HepG2 (cell line): ENCODE data around the gene GNMT. TPM values are rescaled to one million over a fixed set of nuclear protein-coding genes. Genes with fewer than 3 reads are reported as not detected.

Experiments used
- ATAC-seq: fragments of 200-7000 bp; cut with Tn5 transposase; 3 replicates; pipeline ENCODE4 v1.9.1; 2020; ENCODE audit warnings: mild to moderate bottlenecking, moderate library complexity
- BruUV-seq: library from RNA; stranded (reverse); fragments of 400-500 nt; replicated peaks from 2 replicates; lab custom pipeline; 2021; lab: Mats Ljungman, UMichigan
- CTCF ChIA-PET: fragments of 300-600 bp; formaldehyde crosslinking; extraction: SDS; loops from one replicate; lab custom pipeline; 2021; ENCODE audit warnings: low total read pairs, inconsistent platforms, low intra/inter-chr PET ratio; lab: Yijun Ruan, JAX
- POLR2A ChIA-PET: fragments of 350-600 bp; sonication (Branson Sonifier 250); formaldehyde crosslinking; loops from one replicate; lab custom pipeline; 2020; ENCODE audit warnings: antibody characterized with exemption, inconsistent platforms; lab: Yijun Ruan, JAX
- DNase-seq: peaks from one replicate; pipeline ENCODE4 v3.0.0-alpha.2; 2015; ENCODE audit warnings: low spot score
- FAIRE-seq: peaks from 3 replicates; lab custom pipeline; 2011; peaks lifted over from hg19 to GRCh38; lab: Jason Lieb, UNC
- H2AFZ ChIP-seq: one replicate; pipeline ENCODE4 v1.6.1; 2011; ENCODE audit warnings: low read length, inconsistent platforms
- H3K27ac ChIP-seq: fragments of 300-600 bp; 3 replicates; pipeline ENCODE4 v1.8.0; 2011; ENCODE audit warnings: mixed run types, mild to moderate bottlenecking, mixed read lengths, low read length, inconsistent platforms; ENCODE audit not compliant: insufficient read depth; ENCODE audit errors: extremely low read length
- H3K27me3 ChIP-seq, 2 experiments: fragments of 200-600 bp in 1 of 2; 2 replicates in 1 of 2; 3 replicates in 1 of 2; pipeline versions ENCODE4 v1.6.0 to v1.8.0; 2011; ENCODE audit warnings: low read length in 2 of 2, mild to moderate bottlenecking in 2 of 2, moderate library complexity in 2 of 2, inconsistent platforms in 1 of 2; ENCODE audit not compliant: insufficient read depth in 2 of 2, control insufficient read depth in 1 of 2
- H3K36me3 ChIP-seq, 2 experiments: fragments of 200-600 bp in 1 of 2; replicated peaks in 1 of 2; 2 replicates in 1 of 2; 3 replicates in 1 of 2; pipeline versions ENCODE4 v1.5.1 to v1.8.0; 2011; ENCODE audit warnings: low read length in 2 of 2, inconsistent platforms in 1 of 2; ENCODE audit not compliant: insufficient read depth in 2 of 2, control insufficient read depth in 1 of 2
- H3K4me1 ChIP-seq: 2 replicates; pipeline ENCODE4 v1.5.1; 2012; ENCODE audit warnings: low read length, inconsistent platforms; ENCODE audit not compliant: insufficient read depth
- H3K4me2 ChIP-seq: 2 replicates; pipeline ENCODE4 v1.6.0; 2011; ENCODE audit warnings: low read depth, low read length, inconsistent platforms
- H3K4me3 ChIP-seq, 3 experiments: fragments of 200-600 bp in 1 of 3; sonication (generic), shearing (Covaris generic) in 1 of 3; replicated peaks in 1 of 3; 2 replicates each; pipeline ENCODE4 v1.5.1; 2011 to 2016; ENCODE audit warnings: low read length in 3 of 3, inconsistent platforms in 2 of 3, low read depth in 2 of 3, mild to moderate bottlenecking in 2 of 3, control low read depth in 1 of 3, mixed read lengths in 1 of 3; ENCODE audit not compliant: insufficient read depth in 1 of 3
- H3K79me2 ChIP-seq: one replicate; pipeline ENCODE4 v1.6.1; 2011; ENCODE audit warnings: low read length, inconsistent platforms; ENCODE audit not compliant: insufficient read depth
- H3K9ac ChIP-seq: 2 replicates; pipeline ENCODE4 v1.6.0; 2011; ENCODE audit warnings: mild to moderate bottlenecking, low read depth, low read length, inconsistent platforms; ENCODE audit not compliant: insufficient read depth
- H3K9me3 ChIP-seq: 2 replicates; pipeline ENCODE4 v1.5.1; 2012; ENCODE audit warnings: mild to moderate bottlenecking, low read length
- H4K20me1 ChIP-seq: 2 replicates; pipeline ENCODE4 v1.6.0; 2011; ENCODE audit warnings: inconsistent platforms, mild to moderate bottlenecking, low read length, moderate library complexity; ENCODE audit not compliant: insufficient read depth
- ATF7 ChIP-seq, 2 experiments: fragments of 450-650 bp in 1 of 2; sonication (generic) in 1 of 2; formaldehyde crosslinking in 1 of 2; IDR thresholded peaks; 2 replicates each; pipeline versions ENCODE4 v1.4.0 to v1.6.1; 2016 to 2020; ENCODE audit warnings: antibody characterized with exemption in 1 of 2, mild to moderate bottlenecking in 1 of 2, missing genetic modification reagents in 1 of 2
- FOXO4 ChIP-seq: sonication (generic); formaldehyde crosslinking; conservative IDR thresholded peaks from 2 replicates; pipeline ENCODE4 v1.8.1; 2023; ENCODE audit warnings: missing genetic modification reagents
- HNF4G ChIP-seq, 2 experiments: sonication (generic) in 1 of 2; formaldehyde crosslinking in 1 of 2; IDR thresholded peaks; 2 replicates each; pipeline versions ENCODE4 v1.4.0 to v1.6.1; 2011 to 2020; ENCODE audit warnings: borderline replicate concordance in 2 of 2, low read depth in 2 of 2, mild to moderate bottlenecking in 2 of 2, low read length in 1 of 2, missing genetic modification reagents in 1 of 2, moderate library complexity in 1 of 2
- HNRNPK ChIP-seq: fragments of 200-400 bp; formaldehyde crosslinking; IDR thresholded peaks from 2 replicates; pipeline ENCODE4 v1.6.1; 2018; ENCODE audit warnings: low read length, low read depth, moderate library complexity, mild to moderate bottlenecking; ENCODE audit not compliant: poor library complexity, severe bottlenecking
- MED1 ChIP-seq: sonication (generic); formaldehyde crosslinking; IDR thresholded peaks from 2 replicates; pipeline ENCODE4 v1.4.0; 2020; ENCODE audit warnings: missing genetic modification reagents
- PAWR ChIP-seq: sonication (generic); formaldehyde crosslinking; IDR thresholded peaks from 2 replicates; pipeline ENCODE4 v1.4.0; 2020; ENCODE audit warnings: missing genetic modification reagents, mild to moderate bottlenecking, borderline replicate concordance
- PCBP1 ChIP-seq: fragments of 200-400 bp; formaldehyde crosslinking; IDR thresholded peaks from 2 replicates; pipeline ENCODE4 v1.6.1; 2017; ENCODE audit warnings: mild to moderate bottlenecking, low read depth, low read length, borderline replicate concordance
- SIX4 ChIP-seq: sonication (generic); formaldehyde crosslinking; IDR thresholded peaks from 2 replicates; pipeline ENCODE4 v1.4.0; 2020; ENCODE audit warnings: missing genetic modification reagents
- TRAFD1 ChIP-seq: sonication (generic); formaldehyde crosslinking; IDR thresholded peaks from 2 replicates; pipeline ENCODE4 v1.5.1; 2020; ENCODE audit warnings: missing genetic modification reagents, mild to moderate bottlenecking, borderline replicate concordance
- ZBTB1 ChIP-seq: sonication (generic); formaldehyde crosslinking; IDR thresholded peaks from 2 replicates; pipeline ENCODE4 v1.4.0; 2020; ENCODE audit warnings: missing genetic modification reagents, borderline replicate concordance
- ZFYVE20 ChIP-seq: sonication (generic); formaldehyde crosslinking; IDR thresholded peaks from 2 replicates; pipeline ENCODE4 v1.8.0; 2023; ENCODE audit warnings: low read depth, mild to moderate bottlenecking, moderate library complexity, missing genetic modification reagents, borderline replicate concordance
- ZNF12 ChIP-seq: sonication (generic); formaldehyde crosslinking; IDR thresholded peaks from 2 replicates; pipeline ENCODE4 v1.5.0; 2020; ENCODE audit warnings: missing genetic modification reagents
- ZNF33B ChIP-seq: sonication (generic); formaldehyde crosslinking; IDR thresholded peaks from 2 replicates; pipeline ENCODE4 v1.5.1; 2020; ENCODE audit warnings: mild to moderate bottlenecking, missing genetic modification reagents
- ZNF629 ChIP-seq: sonication (generic); formaldehyde crosslinking; conservative IDR thresholded peaks from 2 replicates; pipeline ENCODE4 v1.5.0; 2020; ENCODE audit warnings: missing genetic modification reagents
- WGBS: methylation state at CpG from one replicate; pipeline ENCODE4 v1.1.6; 2017; ENCODE audit warnings: low lambda C conversion rate; 5-methylcytosine and 5-hydroxymethylcytosine counted together
- in situ Hi-C: cut with HindIII; loops from 2 replicates; pipeline ENCODE4 v1.10.0; 2017; ENCODE audit warnings: low pct_unique_long_range_greater_than_20kb; ENCODE audit not compliant: extremely low pct_ligation_motif_present
- intact Hi-C: fragments of 100-400 bp; cut with micrococcal nuclease; formaldehyde crosslinking; loops from one replicate; pipeline ENCODE4 v1.10.0; 2022; ENCODE audit not compliant: unreplicated experiment
- polyA plus RNA-seq, 8 experiments: library from polyadenylated mRNA; depleted of rRNA in 3 of 8; stranded (reverse) in 7 of 8; unstranded in 1 of 8; fragments of >200 nt; fragmentation: Illumina TruSeq in 4 of 8; extraction: Trizol in 4 of 8; gene quantifications; 2 replicates each; pipeline versions ENCODE4 v1.2.1 to v1.2.3, GENCODE V29; 2011 to 2016; ENCODE audit warnings: low read depth in 4 of 8, missing spikeins in 1 of 8, mixed read lengths in 1 of 8; ENCODE audit not compliant: insufficient read depth in 1 of 8
- total RNA-seq, 5 experiments: library from RNA; depleted of rRNA; stranded (reverse); fragments of >200 nt; fragmentation: Illumina TruSeq; extraction: Trizol; gene quantifications; 2 replicates each; pipeline ENCODE4 v1.2.3, GENCODE V29; 2016; ENCODE audit warnings: low read depth in 1 of 5

Gene GNMT
- total and polyA plus RNA-seq, 2 of the 13 experiments (the other 11 are each of a cell fraction or from before 2014, with no cell fraction given): 2.8 to 7.0 TPM

DNA sequence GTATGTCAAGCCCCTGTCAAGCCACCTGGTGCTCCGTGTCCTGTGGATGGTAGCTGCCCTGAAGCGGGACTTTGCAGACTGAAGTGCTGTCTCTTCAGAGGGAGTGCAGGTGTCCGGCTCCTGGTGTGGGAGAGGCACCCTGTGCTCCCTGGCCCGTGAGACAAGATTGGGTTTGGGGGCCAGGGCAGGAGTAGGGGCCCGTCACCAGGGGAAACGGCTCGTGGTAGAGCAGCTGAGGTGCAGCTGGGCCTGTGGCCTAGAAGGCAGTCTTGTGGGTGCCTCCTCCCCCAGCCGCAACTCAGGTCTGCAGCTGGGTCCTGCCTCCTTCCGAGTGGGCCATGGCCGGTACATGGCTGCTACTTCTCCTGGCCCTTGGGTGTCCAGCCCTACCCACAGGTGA is 44.8 kb upstream of the GNMT start, which contains the start of gene PTCRA (continued):
- no peak for TF ChIP-seq PAWR (CRISPR knock-in tag)
- TF ChIP-seq ZNF12 (CRISPR knock-in tag): no peak
- no peak for TF ChIP-seq HNF4G (IDR thresholded peaks at IDR 0.05; ENCODE audit: borderline replicate concordance, low read depth, low read length)
- no peak for TF ChIP-seq HNF4G (CRISPR knock-in tag; IDR thresholded peaks at IDR 0.05; ENCODE audit: borderline replicate concordance, low read depth)
- no peak for TF ChIP-seq ZNF33B (CRISPR knock-in tag)
- no peak for TF ChIP-seq HNRNPK
- no peak for TF ChIP-seq TRAFD1 (CRISPR knock-in tag)
- no peak for TF ChIP-seq SIX4 (CRISPR knock-in tag)
- no peak for TF ChIP-seq ZFYVE20 (CRISPR knock-in tag)
- TF ChIP-seq ZNF629 (CRISPR knock-in tag): no peak

- peaks cover 49% of the 10 kb centered on the region for H3K4me1 ChIP-seq
- H3K4me2 ChIP-seq: no peak overlapping the region
- intact Hi-C loops (no loop called here), in situ Hi-C loops (no loop called here)
- no peak overlapping the region for H3K27ac ChIP-seq
- no peaks in the 10 kb centered on the region; a peak in 1 of 5 replicates for H3K36me3 ChIP-seq
- DNase-seq (no peak), ATAC-seq (peak; percentile 19), FAIRE-seq (no peak)
- ChIA-PET POLR2A (interaction anchor here (1.1 to 1.4 kb wide), 3 partner anchors 13 to 68 kb away, joined by 3 to 8 read pairs (median 3); partner anchors contain the start of genes CNPY3, PEX6 and PPP2R5D), CTCF (no interaction called here)
- BruUV-seq: no TSS peak
- peaks cover 0 to 2% of the 10 kb centered on the region in 2 experiments; a peak in 2 of 5 replicates for H3K27me3 ChIP-seq
- no peak overlapping the region for H3K9ac ChIP-seq
- no peaks in the 10 kb centered on the region for H3K9me3 ChIP-seq
- TF ChIP-seq PCBP1: no peak
- TF ChIP-seq ATF7 (IDR thresholded peaks at IDR 0.05): peak; percentile 56
- no peak for TF ChIP-seq ATF7 (CRISPR knock-in tag; IDR thresholded peaks at IDR 0.05)
- TF ChIP-seq FOXO4: 0 out of 2 replicates have a peak, but pooled peaks have one; percentile 14
- TF ChIP-seq MED1: no peak
- TF ChIP-seq ZBTB1 (CRISPR knock-in tag): no peak
- H3K79me2 ChIP-seq: no peaks in the 10 kb centered on the region
- H2AFZ ChIP-seq: no peak overlapping the region
- H3K4me3 ChIP-seq: no peak overlapping the region
- no peaks in the 10 kb centered on the region for H4K20me1 ChIP-seq
- WGBS: 40% methylated on average over 1 of the region's 1 CpG
Observed at GRCh38 chr6:42916288-42916687, 44.3 kb upstream of the GNMT start.
